Measurements from ENCODE around the gene MED15.

DNA sequence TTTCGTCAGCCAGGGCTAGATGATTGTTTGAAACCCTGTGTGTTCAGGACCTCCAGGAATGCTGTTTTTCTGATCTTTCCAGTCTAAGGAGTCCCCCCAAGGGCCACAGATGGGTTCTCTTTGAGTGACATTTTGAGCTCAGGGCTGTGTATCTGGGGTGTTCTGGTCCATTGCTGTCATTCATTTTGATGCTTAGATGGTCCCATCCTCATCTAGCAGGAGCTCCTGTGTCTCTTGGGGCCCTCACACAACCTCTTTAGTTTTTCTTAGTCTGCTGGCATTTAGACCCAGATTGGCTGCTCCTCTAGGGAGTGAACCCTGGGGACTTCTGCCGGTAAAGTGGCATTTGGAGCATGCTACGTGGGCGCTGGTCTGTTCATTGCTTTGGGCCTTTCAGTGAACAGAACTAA, 39.1 kb downstream of the MED15 start:
- TF ChIP-seq EZH2 (IDR thresholded peaks at IDR 0.05) (no peak), POLR2AphosphoS5 (IDR thresholded peaks at IDR 0.05; ENCODE audit: borderline replicate concordance, low read depth, low read length) (no peak), FOXP2 (optimal IDR thresholded peaks at IDR 0.05; ENCODE audit: control extremely low read depth, extremely low read length, insufficient read depth) (no peak)

Measured in SK-N-MC (cell line).